Endothelial cell of hepatic sinusoid (primary cell): Measurements from ENCODE around the gene NEDD4.
"Not testable (repeated sequence)": the region's sequence is repeated elsewhere in the genome, so short reads cannot be mapped to it uniquely, and the experiment has no call there.

Source experiments
- in situ Hi-C: cut with HindIII; loops from 2 replicates; pipeline ENCODE4 v1.10.0; 2017; ENCODE audit warnings: low sequenced_read_pairs

The NEDD4 gene

DNA sequence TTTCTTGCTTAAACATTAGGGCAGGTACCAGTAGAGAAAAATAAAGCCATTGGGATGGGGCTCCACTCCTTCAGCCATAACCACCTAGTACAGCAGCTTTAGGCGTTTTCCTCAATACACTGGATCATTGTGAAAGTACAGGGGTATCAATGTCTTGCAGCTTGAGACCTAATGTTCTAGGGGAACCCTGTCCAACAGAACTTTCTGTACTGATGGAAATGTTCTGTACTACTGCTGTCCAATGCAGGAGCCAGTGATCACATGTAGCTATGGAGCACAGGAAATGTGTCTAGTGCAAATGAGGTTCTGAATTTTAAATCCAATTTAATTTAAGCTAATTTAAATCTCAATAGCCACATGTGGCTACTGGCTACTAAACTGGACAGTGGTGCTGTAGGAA lies 93.9 kb downstream of the NEDD4 start:
- in situ Hi-C loops: no loop called here

DNA sequence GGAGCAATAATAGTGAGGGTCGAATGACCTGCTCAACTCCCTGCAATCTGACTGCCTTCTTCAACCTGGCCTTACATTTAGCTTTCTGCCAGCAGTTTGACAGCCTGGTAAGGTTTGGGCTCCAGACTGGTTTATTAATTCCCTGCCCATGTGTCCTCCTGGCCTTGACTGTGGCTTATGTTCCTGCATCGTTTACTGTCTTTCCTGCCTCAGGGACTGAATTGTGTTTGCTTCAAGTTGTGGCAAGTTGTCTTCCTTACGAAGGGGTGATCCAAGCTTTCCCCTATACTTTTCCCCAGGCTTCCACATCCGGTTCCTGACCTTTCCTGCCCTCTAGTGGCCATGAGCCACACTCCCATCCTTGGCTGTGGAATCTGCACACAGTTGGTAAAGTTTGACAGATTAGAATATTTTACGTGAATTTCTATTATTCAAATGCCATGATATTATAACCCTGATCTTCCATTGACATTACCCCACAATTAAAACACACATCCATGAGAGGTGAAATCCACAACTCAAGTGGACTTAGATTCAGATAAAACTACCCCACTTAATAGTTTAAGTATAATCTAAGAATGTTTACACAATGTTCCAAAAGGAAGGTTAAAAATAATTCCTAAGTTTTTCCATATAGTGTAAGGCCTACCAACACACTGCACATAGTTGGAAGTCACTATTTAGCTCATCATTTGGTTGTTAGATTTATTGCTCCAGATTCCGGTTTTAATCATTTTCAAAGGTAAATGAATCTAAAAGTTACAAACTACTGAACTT lies 95.7 kb downstream of the NEDD4 start:
- in situ Hi-C loops: no loop called here

DNA sequence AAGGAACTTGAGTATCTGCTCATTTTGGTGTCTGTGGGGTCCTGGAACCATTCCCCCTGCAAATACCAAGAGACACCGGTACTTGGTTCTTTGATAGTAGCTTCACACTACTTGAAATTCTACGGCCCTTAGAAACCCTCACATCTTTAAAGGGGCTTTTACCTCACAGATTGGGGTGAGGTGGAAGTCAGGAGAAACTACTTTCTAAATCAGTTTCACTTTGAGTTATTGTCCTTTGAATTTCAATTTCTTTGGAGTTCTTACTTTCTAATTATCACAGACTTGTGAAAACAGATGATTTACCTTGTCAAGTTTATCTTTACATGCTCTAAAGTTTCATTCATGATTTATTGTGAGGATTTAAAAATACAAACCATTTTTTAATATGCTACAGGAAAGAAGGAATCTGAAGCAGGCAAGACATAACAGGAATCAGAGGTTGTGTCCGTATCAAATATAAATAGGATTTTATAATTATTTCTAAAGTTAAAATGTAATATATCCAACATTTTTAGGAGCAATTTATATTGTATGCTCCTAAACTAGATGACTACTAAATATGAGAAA lies 98.9 kb downstream of the NEDD4 start:
- in situ Hi-C loops: no loop called here

DNA sequence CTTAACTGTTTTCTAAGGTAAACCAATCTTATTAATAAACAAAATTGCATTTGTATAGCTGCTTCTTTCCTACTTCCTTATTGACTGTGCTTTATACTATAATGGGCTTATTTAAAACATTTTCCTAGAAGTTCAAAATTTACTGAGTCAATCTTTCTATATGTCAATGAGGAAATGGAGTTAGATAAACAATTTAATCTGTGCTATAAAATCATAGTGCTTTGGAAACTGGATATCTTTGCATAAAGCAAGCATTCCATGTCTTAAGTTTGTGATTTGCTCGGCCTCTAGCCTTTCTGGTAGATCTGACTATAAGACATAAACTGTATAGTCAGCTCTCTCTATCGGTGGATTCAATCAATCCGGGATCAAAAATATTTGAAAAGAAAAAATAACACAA lies 99.6 kb downstream of the NEDD4 start:
- in situ Hi-C loops: no loop called here

DNA sequence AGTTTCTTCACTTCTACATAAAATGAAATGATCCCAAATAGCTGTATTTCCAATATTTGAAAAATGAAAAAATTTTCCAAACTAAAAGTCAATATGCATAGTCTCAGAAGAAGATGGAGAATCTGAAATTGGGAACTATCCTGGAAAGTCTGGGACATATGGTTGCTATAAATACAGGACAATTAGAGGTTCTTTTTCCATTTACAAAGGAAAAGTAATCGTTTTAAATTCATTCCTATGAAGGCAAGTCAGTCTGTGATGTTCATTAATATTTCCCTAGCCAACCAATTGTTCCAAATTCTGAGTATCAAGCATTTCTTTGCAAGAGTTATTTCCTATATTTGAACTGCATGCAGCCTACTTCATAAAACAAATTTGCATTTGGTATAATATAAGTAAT lies 102.2 kb downstream of the NEDD4 start:
- in situ Hi-C loops: no loop called here

DNA sequence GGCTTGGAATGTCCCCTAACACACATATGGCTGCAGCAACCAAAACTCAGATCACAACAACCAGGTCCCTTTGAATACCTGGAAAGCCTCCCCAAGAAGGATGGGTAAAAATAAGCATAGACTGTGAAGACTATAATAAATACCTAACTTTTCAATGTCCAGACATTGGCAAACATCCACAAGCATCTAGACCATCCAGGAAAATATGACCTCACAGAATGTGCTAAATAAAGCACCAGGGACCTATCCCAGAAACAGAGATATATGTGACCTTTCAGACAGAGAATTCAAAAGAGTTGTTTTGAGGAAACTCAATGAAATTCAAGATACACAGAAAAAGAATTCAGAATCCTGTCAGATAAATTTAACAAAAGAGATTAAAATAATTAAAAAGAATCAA lies 109.2 kb downstream of the NEDD4 start:
- in situ Hi-C loops: no loop called here

DNA sequence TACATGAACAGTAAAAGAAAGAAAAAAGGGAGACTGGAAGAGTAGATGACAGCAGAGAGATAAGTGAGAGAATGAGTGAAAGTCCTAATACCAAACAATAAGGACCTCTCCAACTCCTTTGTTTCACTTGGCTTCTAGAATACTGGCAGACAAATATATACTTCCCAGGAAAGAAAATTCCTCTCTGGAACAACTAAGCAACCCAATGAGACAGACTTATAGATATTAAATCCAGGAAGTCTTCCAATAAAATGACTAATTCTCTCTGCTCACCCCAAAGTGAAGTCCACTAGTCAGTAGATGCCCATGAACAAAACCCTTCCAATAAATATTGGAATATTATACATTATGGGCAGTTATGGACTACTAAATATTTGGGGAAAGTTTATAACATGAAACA lies 114.2 kb downstream of the NEDD4 start:
- in situ Hi-C loops: no loop called here

DNA sequence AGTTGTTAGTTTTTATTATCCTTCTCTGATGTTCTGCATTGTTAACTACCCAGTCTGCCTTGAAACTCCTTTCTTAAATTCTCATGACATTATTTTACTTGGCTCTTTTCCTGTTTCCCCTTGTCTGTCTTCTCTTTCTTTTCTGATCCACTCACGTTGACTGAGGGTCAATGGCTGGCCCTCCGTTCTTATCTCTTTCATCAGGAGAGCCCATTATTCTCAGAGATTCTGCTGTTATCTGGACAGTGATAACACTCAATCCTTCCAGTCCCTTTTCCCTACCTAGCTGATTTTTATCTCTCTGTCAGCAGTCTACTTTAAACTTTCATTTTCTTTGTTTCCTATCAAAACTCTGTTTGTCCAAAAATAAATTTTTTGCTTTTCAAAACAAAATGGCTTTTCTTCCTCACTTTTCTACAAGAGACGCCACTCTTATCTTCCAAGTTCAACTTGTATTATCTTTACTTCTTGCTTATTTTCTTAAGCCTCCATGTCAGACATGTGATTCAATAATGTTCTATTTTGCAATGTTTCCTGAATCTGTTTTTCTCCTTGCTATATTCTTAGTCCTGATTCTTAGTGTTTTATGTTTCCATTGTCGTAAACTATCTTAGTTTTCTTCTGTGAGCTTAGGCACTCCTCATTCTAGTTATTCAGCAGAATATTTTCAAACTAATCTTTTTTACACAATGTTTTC lies 120.2 kb downstream of the NEDD4 start:
- in situ Hi-C loops: no loop called here

DNA sequence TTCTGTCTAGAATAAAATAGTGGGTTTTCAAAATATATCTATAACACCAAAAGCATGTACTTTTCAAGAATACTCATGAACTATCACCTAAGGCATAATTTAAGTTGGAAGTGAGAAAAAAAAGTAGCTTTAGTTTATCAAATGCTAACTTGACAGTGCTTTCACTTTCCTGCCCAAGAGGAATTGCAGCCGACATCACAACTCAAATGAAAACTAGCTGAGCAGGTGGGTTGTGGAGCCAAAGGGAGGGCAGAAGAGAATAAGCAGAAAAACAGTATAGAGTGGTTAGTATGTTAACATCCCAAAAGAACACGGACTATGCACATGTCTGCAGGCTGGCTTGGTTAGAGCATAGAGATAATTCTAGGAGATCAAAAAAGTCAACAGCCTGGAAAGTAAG lies 120.9 kb downstream of the NEDD4 start:
- in situ Hi-C loops: no loop called here

DNA sequence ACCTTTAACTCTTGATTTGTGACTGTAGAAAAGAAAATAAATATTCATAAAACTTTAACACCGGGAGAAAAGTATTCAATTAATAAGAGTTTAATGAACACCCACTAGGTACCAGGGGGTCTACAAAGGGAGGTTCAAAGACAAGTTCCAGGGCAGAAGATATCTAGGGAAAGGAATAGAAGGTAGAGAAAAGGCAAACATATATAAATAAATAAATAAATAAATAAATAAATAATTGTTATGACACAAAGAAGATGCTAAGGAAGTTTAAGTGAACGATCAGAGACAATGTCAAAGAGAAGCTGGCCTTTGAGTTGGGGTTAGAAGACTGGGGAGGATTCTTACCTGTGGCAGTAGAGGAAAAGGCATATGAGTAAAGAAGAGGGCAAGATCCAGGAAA lies 123.8 kb downstream of the NEDD4 start:
- in situ Hi-C loops: no loop called here

DNA sequence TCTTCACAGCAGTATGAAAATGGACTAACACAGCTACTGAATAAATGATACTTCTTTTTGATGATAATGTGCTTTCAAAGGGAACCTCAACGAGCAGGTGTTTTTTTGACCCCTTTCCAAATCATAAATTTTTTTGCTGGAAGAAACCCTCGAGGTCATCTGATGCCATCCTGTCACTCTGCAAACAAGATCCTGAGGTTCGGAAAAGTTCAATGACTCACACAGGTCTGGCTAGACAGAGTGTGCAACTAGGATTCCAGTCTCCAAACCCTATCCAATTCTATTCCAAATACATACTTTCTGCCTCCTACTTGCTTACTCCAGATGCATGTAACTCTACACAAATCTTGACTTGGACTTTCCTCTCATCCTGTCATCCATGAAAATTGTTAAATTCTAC lies 124.7 kb downstream of the NEDD4 start:
- in situ Hi-C loops: no loop called here

DNA sequence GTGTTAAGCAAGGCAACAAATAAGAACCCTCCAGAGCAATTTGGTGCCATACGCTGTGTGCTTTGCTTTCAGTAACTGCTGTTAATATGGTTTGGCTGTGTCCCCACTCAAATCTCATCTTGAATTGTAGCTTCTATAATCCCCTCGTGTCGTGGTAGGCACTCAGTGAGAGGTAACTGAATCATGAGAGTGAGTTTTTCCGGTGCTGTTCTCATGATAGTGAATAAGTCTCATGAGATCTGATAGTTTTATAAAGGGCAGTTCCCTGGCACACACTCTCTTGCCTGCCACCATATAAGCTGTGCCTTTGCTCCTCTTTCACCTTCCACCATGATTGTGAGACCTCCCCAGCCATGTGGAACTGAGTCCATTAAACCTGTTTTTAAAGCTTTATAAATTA lies 125.1 kb downstream of the NEDD4 start:
- in situ Hi-C loops: not testable (repeated sequence)

DNA sequence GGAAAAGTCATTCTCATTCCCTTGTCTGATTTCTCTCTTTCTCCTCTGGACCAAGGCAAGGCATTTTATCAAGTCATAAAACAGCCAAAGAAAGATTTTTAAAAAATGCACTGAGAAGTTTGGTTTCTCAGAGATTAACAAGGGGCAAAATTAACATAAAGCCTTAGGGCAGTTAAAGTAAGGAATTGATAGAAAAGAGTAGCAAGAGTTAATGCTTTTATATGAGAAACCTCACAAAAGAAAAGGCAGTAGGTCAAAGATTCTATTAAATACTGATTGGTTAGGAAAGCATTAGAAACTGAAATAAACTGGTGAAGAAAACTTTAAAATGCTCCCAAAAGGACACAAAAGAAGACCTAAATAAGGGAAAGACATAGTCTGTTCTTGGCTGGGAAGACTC lies 129.5 kb downstream of the NEDD4 start:
- in situ Hi-C loops: no loop called here

DNA sequence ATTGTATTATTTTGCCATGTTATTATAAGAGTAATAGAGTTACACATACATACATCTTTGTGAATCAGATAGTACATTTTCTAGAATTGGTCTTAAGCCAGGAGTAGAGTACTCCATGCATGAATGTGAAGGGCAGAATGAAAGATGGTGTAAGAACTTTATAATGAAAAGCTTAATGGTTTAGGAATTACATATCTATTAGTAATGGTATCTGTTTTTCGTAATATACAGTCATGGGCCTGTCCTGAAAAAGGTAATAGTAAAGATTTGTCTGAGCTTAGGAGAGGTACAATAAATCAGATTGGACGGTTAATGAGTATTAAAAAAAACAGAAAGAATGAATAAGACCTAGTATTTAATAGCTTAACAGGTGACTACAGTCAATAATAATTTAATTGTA lies 132.3 kb downstream of the NEDD4 start:
- in situ Hi-C loops: no loop called here

DNA sequence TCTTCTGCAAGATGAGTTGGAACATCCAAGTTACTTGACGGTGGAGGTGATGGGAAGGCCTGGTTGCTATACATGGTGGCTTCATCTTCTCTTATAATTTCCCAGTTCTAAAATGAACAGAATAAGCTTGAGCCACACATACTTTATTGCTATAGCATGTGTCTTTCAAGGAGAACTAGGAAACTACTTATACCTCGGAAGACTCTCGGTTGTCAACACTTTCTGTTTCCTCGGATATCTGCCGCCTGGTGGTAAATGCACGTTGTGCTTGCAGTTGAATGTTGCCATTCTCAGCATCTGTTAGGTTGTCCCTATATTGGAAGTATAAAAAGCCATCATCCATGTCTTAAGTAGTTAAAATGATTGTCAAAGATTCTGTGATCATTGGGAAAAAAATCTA lies 132.9 kb downstream of the NEDD4 start:
- in situ Hi-C loops: no loop called here

DNA sequence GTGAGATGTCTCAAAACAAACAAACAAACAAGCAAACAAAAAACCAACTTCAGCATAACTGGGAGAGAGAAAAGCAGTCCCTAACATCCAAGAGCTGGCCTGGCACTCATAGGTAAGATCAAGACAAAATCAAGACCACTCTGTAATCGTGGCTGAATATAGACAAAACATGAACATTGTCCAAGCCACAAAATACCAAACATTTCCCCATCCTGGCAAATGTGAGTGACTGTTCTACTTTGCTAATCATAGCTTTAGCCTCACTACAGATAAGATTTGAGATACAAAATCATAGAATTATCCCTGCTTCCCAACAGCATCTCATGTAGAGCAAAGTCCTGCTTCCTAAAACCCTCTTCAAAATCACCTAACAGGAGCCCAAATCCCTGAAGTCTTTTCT lies 133.7 kb downstream of the NEDD4 start:
- in situ Hi-C loops: no loop called here

DNA sequence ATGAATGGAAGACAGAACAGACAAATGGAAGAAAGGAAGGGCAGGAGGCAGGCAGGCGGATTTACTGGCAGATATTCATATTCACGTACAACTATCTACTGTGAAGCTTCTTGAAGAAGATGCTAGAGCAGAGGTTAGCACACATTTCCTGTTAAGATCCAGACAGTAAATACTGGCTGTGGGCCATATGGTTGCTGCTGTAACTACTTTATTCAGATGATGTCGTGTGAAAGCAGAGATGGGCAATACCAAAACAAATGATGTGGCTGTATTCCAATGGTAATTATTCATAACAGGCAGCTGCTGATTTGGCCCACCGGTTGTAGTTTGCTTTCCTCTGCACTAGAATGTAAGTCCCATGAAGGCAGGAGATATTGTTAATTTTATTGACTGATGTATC lies 134.8 kb downstream of the NEDD4 start:
- in situ Hi-C loops: no loop called here

DNA sequence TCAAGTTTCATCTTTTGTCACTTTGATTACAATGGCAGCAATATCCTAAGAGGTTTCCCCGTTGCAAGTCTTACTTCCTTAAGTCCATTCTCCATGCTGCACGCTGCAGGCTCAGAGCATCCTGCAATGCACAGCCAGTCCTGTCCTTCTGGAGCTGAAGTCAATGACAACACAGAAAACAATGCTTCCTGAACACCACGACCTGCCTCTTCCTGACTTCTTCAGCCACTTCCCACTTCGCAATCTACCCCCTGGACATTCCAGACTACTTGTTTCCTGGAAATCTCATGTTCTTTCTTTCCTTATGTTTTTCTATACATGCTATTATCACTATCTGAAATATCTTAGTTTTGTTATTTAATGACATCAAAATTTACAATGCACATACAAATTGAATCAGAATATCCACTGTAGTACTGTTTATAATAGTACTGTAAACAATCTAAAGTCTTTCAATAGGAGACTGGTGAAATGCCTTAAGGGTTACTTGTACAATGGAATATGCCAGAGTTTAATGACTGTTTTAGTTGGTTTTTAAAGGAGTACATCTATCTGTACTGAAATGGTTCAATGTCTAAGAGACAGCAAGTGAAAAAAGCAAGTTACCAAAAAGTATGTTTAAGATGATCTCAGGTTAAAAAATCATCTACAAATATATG lies 136.8 kb downstream of the NEDD4 start:
- in situ Hi-C loops: no loop called here

DNA sequence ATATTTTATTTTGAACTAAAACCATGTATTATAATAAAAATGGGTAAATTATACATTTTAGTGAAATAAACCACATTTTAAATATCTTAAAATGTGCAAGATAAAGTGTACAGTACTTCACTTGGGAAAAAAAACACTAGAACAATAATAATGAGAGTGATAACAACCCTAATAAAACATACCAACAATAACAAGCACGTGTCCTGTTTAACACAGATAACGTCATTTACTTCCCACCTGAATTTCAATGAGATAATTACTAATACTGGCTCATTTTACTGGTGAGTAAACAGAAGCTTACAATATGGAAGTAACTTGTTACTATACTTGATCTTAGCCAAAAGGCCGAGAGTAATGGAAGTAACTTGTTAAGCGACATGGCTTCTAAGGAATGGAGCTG lies 140.3 kb downstream of the NEDD4 start:
- in situ Hi-C loops: no loop called here

DNA sequence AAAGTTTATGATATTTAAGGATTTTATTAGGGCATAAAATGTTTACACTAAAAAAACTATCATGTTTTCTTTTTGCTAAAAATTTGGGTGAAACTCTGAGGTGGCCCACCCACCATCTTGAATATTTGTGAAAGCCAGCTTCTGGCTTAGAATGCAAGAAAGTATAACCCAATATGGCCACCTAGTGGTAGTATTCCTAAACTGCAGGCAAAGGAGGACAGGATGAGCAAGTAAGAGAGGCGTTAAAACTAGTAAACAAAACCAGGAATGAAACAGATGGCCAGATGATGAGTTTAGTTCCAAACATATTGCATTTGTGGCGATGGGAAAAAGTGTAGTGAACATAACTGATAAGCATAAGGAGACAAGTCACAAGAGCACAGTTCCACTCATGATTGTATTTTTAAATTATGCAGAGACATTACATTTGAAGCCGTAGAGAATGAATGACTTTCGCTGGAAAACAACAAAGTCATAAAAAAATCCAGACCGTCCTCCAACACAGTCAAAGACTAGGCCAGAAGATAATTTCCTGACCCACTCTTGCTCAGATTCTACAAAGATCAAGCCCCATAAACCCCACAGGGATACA lies 147.2 kb downstream of the NEDD4 start:
- in situ Hi-C loops: no loop called here

DNA sequence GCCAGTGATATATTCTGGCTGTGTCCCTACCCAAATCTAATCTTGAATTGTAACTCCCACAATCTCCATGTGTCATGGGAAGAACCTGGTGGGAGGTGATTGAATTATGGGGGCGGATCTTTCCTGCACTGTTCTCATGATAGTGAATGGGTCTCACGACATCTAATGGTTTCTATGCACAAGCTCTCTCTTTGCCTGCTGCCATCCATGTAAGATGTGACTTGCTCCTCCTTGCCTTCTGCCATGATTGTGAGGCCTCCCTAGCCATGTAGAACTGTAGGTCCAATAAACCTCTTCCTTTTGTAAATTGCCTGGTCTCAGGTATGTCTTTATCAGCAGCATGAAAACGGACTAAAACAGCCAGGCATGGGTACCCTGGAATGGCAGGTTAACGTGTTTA lies 150.5 kb downstream of the NEDD4 start:
- in situ Hi-C loops: not testable (repeated sequence)
